ENCODE measurements around the gene TYRO3.
A peak's percentile ranks its signal among the peaks of the same experiment; 100 is the strongest.
"Not testable (repeated sequence)": the region's sequence is repeated elsewhere in the genome, so short reads cannot be mapped to it uniquely, and the experiment has no call there.

Gene TYRO3

GRCh38 chr15:41577863-41578735 lies 19.1 kb downstream of the TYRO3 start:
- no peak for DNase-seq

GRCh38 chr15:41578736-41579383 lies 19.8 kb downstream of the TYRO3 start:
- DNase-seq = no peak

- peak; percentile 42 for DNase-seq
These were observed 22.1 kb downstream of the TYRO3 start for GRCh38 chr15:41581110-41581509.

- DNase-seq = no peak
These were observed 24.8 kb downstream of the TYRO3 start for GRCh38 chr15:41583795-41584194.

GRCh38 chr15:41584636-41585126 lies 25.7 kb downstream of the TYRO3 start:
- no peak for DNase-seq

GRCh38 chr15:41585127-41586047 lies 26.4 kb downstream of the TYRO3 start:
- DNase-seq = peak; percentile 8

- not testable (repeated sequence) for DNase-seq
These were observed 27.7 kb downstream of the TYRO3 start for GRCh38 chr15:41586531-41587282.

GRCh38 chr15:41589018-41589417 lies 30.0 kb downstream of the TYRO3 start:
- DNase-seq = not testable (repeated sequence)

GRCh38 chr15:41589571-41589970 lies 30.6 kb downstream of the TYRO3 start:
- not testable (repeated sequence) for DNase-seq

- DNase-seq = not testable (repeated sequence)
These were observed 32.2 kb downstream of the TYRO3 start for GRCh38 chr15:41591217-41591616.

- DNase-seq = not testable (repeated sequence)
These were observed 33.7 kb downstream of the TYRO3 start for GRCh38 chr15:41592718-41593117.

- no peak for DNase-seq
These were observed 36.1 kb downstream of the TYRO3 start for GRCh38 chr15:41594801-41595746.

- DNase-seq = no peak
These were observed 38.0 kb downstream of the TYRO3 start for GRCh38 chr15:41596972-41597371.

- peak; percentile 32 for DNase-seq
These were observed 38.8 kb downstream of the TYRO3 start for GRCh38 chr15:41597787-41598186.

- DNase-seq = no peak
These were observed 40.0 kb downstream of the TYRO3 start for GRCh38 chr15:41599061-41599460.

GRCh38 chr15:41603411-41603935 lies 44.5 kb downstream of the TYRO3 start:
- DNase-seq = no peak

- DNase-seq = peak; percentile 82
These were observed 45.2 kb downstream of the TYRO3 start for GRCh38 chr15:41603941-41604911.

GRCh38 chr15:41605566-41605965 lies 46.6 kb downstream of the TYRO3 start:
- DNase-seq = no peak

- no peak for DNase-seq
These were observed 48.0 kb downstream of the TYRO3 start for GRCh38 chr15:41606997-41607396.
